Caco-2 (cell line): ENCODE measurements around the gene REEP3. TPM values are rescaled to one million over a fixed set of nuclear protein-coding genes. Genes with fewer than 3 reads are reported as not detected.
"Not testable (repeated sequence)": the region's sequence is repeated elsewhere in the genome, so short reads cannot be mapped to it uniquely, and the experiment has no call there.

Experiments used
- BruUV-seq: library from RNA; stranded (reverse); fragments of 400-500 nt; replicated peaks from 2 replicates; lab custom pipeline; 2021; lab: Mats Ljungman, UMichigan
- CTCF ChIA-PET: fragments of 300-600 bp; sonication (Branson Sonifier 250); formaldehyde crosslinking; loops from one replicate; lab custom pipeline; 2022; ENCODE audit warnings: antibody characterized with exemption; lab: Charles Lee
- POLR2A ChIA-PET: fragments of 300-600 bp; sonication (Branson Sonifier 250); formaldehyde crosslinking; loops from one replicate; lab custom pipeline; 2022; ENCODE audit warnings: antibody characterized with exemption; lab: Charles Lee
- DNase-seq, 2 experiments: peaks; one replicate each; pipeline versions ENCODE4 v3.0.0 to v3.0.0-alpha.2; 2020 to 2022
- H3K27me3 ChIP-seq: replicated peaks from 2 replicates; pipeline ENCODE4 v1.6.0; 2011; ENCODE audit warnings: low read length; ENCODE audit not compliant: control insufficient read depth, insufficient read depth
- H3K36me3 ChIP-seq: 2 replicates; pipeline ENCODE4 v1.5.1; 2011; ENCODE audit warnings: low read length; ENCODE audit not compliant: control insufficient read depth, insufficient read depth
- H3K4me1 ChIP-seq: fragments of 250-450 bp; sonication (Bioruptor Pico); 2 replicates; pipeline ENCODE4 v1.5.1; 2020; ENCODE audit warnings: mild to moderate bottlenecking
- H3K4me3 ChIP-seq: 2 replicates; pipeline ENCODE4 v1.5.1; 2011; ENCODE audit warnings: low read depth, mild to moderate bottlenecking, control low read depth, low read length
- H3K9me3 ChIP-seq: fragments of 250-450 bp; sonication (Bioruptor Pico); 2 replicates; pipeline ENCODE4 v1.5.1; 2020; ENCODE audit warnings: mild to moderate bottlenecking, moderate library complexity
- H3K27ac Mint-ChIP-seq: one replicate; pipeline ENCODE4 v1.8.0; 2022; ENCODE audit warnings: mixed read lengths; ENCODE audit not compliant: unreplicated experiment
- H3K27me3 Mint-ChIP-seq: one replicate; pipeline ENCODE4 v1.8.0; 2022; ENCODE audit warnings: mixed read lengths; ENCODE audit not compliant: insufficient read depth, unreplicated experiment
- H3K36me3 Mint-ChIP-seq: one replicate; pipeline ENCODE4 v1.8.0; 2022; ENCODE audit warnings: mild to moderate bottlenecking, mixed read lengths; ENCODE audit not compliant: insufficient read depth, unreplicated experiment
- H3K4me1 Mint-ChIP-seq: one replicate; pipeline ENCODE4 v1.8.0; 2022; ENCODE audit warnings: low read depth, mixed read lengths; ENCODE audit not compliant: unreplicated experiment
- H3K4me3 Mint-ChIP-seq: one replicate; pipeline ENCODE4 v1.8.0; 2022; ENCODE audit warnings: mild to moderate bottlenecking, moderate library complexity, mixed read lengths; ENCODE audit not compliant: unreplicated experiment
- H3K9me3 Mint-ChIP-seq: one replicate; pipeline ENCODE4 v1.8.0; 2022; ENCODE audit warnings: mixed read lengths; ENCODE audit not compliant: unreplicated experiment
- intact Hi-C: fragments of 100-400 bp; cut with micrococcal nuclease; formaldehyde crosslinking; loops from one replicate; pipeline ENCODE4 v1.10.0; 2022; ENCODE audit not compliant: unreplicated experiment
- total RNA-seq: library from RNA; stranded (reverse); gene quantifications from 2 replicates; pipeline ENCODE4 v1.2.3, GENCODE V29; 2022
- TF ChIP-seq, protein P1 (sequence below), 2 experiments: fragments of 200-600 bp in 1 of 2; IDR thresholded peaks; 1 replicate in 1 of 2; 2 replicates in 1 of 2; pipeline versions ENCODE4 v1.5.1 to v1.8.0; 2011 to 2022; ENCODE audit warnings: antibody characterized with exemption in 1 of 2, control low read depth in 1 of 2, inconsistent platforms in 1 of 2, low read depth in 1 of 2, low read length in 1 of 2, mild to moderate bottlenecking in 1 of 2, moderate library complexity in 1 of 2; ENCODE audit not compliant: insufficient read depth in 1 of 2, severe bottlenecking in 1 of 2, unreplicated experiment in 1 of 2

The REEP3 gene
- total RNA-seq, 1 experiment from 2014 or later = 66.4 TPM

GRCh38 chr10:63562857-63563256, 41.7 kb downstream of the REEP3 start:
- POLR2A ChIA-PET = no interaction called here
- no peaks in the 10 kb centered on the region for H3K36me3 ChIP-seq
- H3K9me3 ChIP-seq = no peaks in the 10 kb centered on the region
- H3K27me3 Mint-ChIP-seq = no peaks in the 10 kb centered on the region
- CTCF ChIA-PET = no interaction called here
- BruUV-seq = no TSS peak
- H3K27ac Mint-ChIP-seq = no peak overlapping the region
- H3K27me3 ChIP-seq = no peaks in the 10 kb centered on the region
- no peak for DNase-seq
- TF ChIP-seq, protein P1, sequence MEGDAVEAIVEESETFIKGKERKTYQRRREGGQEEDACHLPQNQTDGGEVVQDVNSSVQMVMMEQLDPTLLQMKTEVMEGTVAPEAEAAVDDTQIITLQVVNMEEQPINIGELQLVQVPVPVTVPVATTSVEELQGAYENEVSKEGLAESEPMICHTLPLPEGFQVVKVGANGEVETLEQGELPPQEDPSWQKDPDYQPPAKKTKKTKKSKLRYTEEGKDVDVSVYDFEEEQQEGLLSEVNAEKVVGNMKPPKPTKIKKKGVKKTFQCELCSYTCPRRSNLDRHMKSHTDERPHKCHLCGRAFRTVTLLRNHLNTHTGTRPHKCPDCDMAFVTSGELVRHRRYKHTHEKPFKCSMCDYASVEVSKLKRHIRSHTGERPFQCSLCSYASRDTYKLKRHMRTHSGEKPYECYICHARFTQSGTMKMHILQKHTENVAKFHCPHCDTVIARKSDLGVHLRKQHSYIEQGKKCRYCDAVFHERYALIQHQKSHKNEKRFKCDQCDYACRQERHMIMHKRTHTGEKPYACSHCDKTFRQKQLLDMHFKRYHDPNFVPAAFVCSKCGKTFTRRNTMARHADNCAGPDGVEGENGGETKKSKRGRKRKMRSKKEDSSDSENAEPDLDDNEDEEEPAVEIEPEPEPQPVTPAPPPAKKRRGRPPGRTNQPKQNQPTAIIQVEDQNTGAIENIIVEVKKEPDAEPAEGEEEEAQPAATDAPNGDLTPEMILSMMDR (IDR thresholded peaks at IDR 0.05; ENCODE audit: insufficient read depth in 1 of 2, low read depth in 1 of 2, low read length in 1 of 2, severe bottlenecking in 1 of 2, unreplicated experiment in 1 of 2) = no peak
- H3K4me3 ChIP-seq = no peak overlapping the region
- H3K4me1 ChIP-seq = no peaks in the 10 kb centered on the region
- no peaks in the 10 kb centered on the region for H3K4me1 Mint-ChIP-seq
- no peaks in the 10 kb centered on the region for H3K9me3 Mint-ChIP-seq
- H3K36me3 Mint-ChIP-seq = no peaks in the 10 kb centered on the region
- no peak overlapping the region for H3K4me3 Mint-ChIP-seq
- intact Hi-C loops = no loop called here

- Histone ChIP-seq H3K27me3 (no peaks in the 10 kb centered on the region), H3K4me3 (no peak overlapping the region), H3K36me3 (no peaks in the 10 kb centered on the region), H3K9me3 (no peaks in the 10 kb centered on the region), H3K4me1 (no peaks in the 10 kb centered on the region)
- intact Hi-C loops = no loop called here
- no peak overlapping the region for H3K27ac Mint-ChIP-seq
- no peaks in the 10 kb centered on the region for H3K36me3 Mint-ChIP-seq
- no peaks in the 10 kb centered on the region for H3K4me1 Mint-ChIP-seq
- no peaks in the 10 kb centered on the region for H3K27me3 Mint-ChIP-seq
- CTCF ChIA-PET = no interaction called here
- no TSS peak for BruUV-seq
- TF ChIP-seq, protein P1 (IDR thresholded peaks at IDR 0.05; ENCODE audit: insufficient read depth in 1 of 2, low read depth in 1 of 2, low read length in 1 of 2, severe bottlenecking in 1 of 2, unreplicated experiment in 1 of 2) = no peak
- H3K9me3 Mint-ChIP-seq = no peaks in the 10 kb centered on the region
- no peak for DNase-seq
- no peak overlapping the region for H3K4me3 Mint-ChIP-seq
- POLR2A ChIA-PET = no interaction called here
Observed at GRCh38 chr10:63563623-63564022, 42.4 kb downstream of the REEP3 start.

GRCh38 chr10:63564731-63565130, 43.5 kb downstream of the REEP3 start:
- H3K27me3 Mint-ChIP-seq, H3K36me3 Mint-ChIP-seq, H3K4me1 Mint-ChIP-seq, H3K27me3 ChIP-seq, intact Hi-C loops, H3K9me3 ChIP-seq, H3K4me3 Mint-ChIP-seq, H3K4me3 ChIP-seq, H3K9me3 Mint-ChIP-seq, DNase-seq, H3K36me3 ChIP-seq, POLR2A ChIA-PET, CTCF ChIA-PET, H3K27ac Mint-ChIP-seq, BruUV-seq, H3K4me1 ChIP-seq: not testable (repeated sequence)
